Natural killer cell treated with Interleukin-12 subunit alpha and Interleukin-12 subunit beta and Interleukin-15 and Interleukin-18, amount 100 ng/mL, for 72 hours (primary cell): ENCODE measurements around the gene CCDC195. TPM values are rescaled to one million over a fixed set of nuclear protein-coding genes. Genes with fewer than 3 reads are reported as not detected.
A peak's percentile ranks its signal among the peaks of the same experiment; 100 is the strongest.

Source experiments
- ATAC-seq, 2 donors: fragments of 150-1000 bp; cut with Tn5 transposase in 1 of 2; sonication (Bioruptor Pico), chemical (Tn5 transposase) in 1 of 2; 2 replicates each; pipeline ENCODE4 v1.10.0; 2021
- DNase-seq: peaks from one replicate; pipeline ENCODE4 v3.0.0; 2022; ENCODE audit warnings: low spot score
- H3K27ac Mint-ChIP-seq, 2 donors: 1 replicate in 1 of 2; 2 replicates in 1 of 2; pipeline ENCODE4 v1.8.0; 2022; ENCODE audit warnings: mixed read lengths in 2 of 2, mild to moderate bottlenecking in 1 of 2, moderate library complexity in 1 of 2
- H3K27me3 Mint-ChIP-seq, 2 donors: 1 replicate in 1 of 2; 2 replicates in 1 of 2; pipeline ENCODE4 v1.8.0; 2022; ENCODE audit warnings: mixed read lengths in 2 of 2
- H3K36me3 Mint-ChIP-seq: one replicate; pipeline ENCODE4 v1.8.0; 2022; ENCODE audit warnings: mixed read lengths
- H3K4me1 Mint-ChIP-seq, 2 donors: 1 replicate in 1 of 2; 2 replicates in 1 of 2; pipeline ENCODE4 v1.8.0; 2022; ENCODE audit warnings: low read depth in 2 of 2, mixed read lengths in 2 of 2, mild to moderate bottlenecking in 1 of 2
- H3K4me3 Mint-ChIP-seq: one replicate; pipeline ENCODE4 v1.8.0; 2022; ENCODE audit warnings: mixed read lengths
- H3K9me3 Mint-ChIP-seq: 2 replicates; pipeline ENCODE4 v1.8.0; 2022; ENCODE audit warnings: mixed read lengths
- total RNA-seq, 2 donors: library from RNA; stranded (reverse); gene quantifications; one replicate each; pipeline ENCODE4 v1.2.3, GENCODE V29; 2022

CCDC195 gene, protein sequence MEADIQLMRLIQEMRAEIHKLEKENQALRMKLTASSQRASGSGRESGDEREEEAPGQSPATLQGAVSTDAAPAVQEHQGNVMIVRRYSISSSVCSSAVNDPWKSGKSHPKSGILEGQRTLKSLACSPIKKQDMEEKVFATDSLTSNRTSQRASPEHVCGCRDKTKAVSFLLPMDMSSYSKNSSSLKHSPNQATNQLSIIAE
- total RNA-seq = not detected

GRCh38 chr2:224716201-224716600 is at the start of gene CCDC195:
Gene CCDC195 (minus strand): TSS chr2:224716365. CDS start chr2:224716365, 0 bp downstream.
- ATAC-seq = no peak
- H3K27ac Mint-ChIP-seq = no peak within 1 kb of the TSS
- DNase-seq = no peak
- no peaks in the 10 kb centered on the region for H3K4me1 Mint-ChIP-seq
- H3K27me3 Mint-ChIP-seq = peaks cover 19 to 20% of the 10 kb centered on the region in 2 donors
- H3K36me3 Mint-ChIP-seq = no peaks in the 10 kb centered on the region
- H3K4me3 Mint-ChIP-seq = no peak within 1 kb of the TSS
- H3K9me3 Mint-ChIP-seq = no peaks in the 10 kb centered on the region

DNA sequence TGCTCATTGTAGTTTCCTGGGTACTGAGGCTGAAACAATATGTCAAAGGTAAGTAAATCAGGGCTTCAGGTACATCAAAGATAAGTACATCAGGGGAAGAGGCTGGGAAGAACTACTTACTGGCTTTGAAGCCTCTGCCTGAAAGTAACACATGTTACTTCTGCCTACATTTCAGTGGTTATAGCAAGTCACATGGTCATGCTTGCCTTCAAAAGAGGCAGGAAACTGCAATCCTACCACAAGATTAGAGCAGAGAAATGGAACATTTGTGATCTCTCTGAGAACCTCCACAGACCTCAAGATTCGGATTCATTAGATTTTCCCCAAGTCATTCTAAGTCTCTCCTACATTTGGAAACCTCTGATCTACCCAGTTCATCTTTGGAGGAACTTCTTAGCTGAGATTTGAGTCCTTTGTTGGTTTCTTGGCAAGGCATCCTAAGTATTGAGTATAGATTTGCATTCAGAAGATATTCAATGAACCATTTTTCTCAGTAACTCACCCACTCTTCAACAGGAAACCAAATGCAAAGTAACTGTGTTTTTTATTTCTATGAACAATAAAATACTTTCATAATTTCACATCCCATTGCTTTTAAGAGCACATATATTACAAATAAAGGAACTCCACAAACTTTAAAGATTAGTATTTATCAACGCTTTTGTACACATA is 48.5 kb upstream of the CCDC195 start:
- Mint-ChIP-seq H3K4me1 (peaks cover 5 to 11% of the 10 kb centered on the region in 2 donors), H3K27me3 (no peaks in the 10 kb centered on the region), H3K27ac (peak overlapping the region in 1 of 2 donors; percentile 40), H3K4me3 (no peak overlapping the region), H3K36me3 (peaks cover 75% of the 10 kb centered on the region), H3K9me3 (peaks cover 4% of the 10 kb centered on the region)
- no peak for ATAC-seq
- no peak for DNase-seq

- peak overlapping the region in 1 of 2 donors; percentile 20 for H3K27ac Mint-ChIP-seq
Measured at GRCh38 chr2:224757934-224758548, 41.9 kb upstream of the CCDC195 start.

GRCh38 chr2:224753743-224754540 is 37.8 kb upstream of the CCDC195 start:
- no peak for ATAC-seq
- Mint-ChIP-seq H3K4me1 (peaks cover 0 to 2% of the 10 kb centered on the region in 2 donors), H3K4me3 (no peak overlapping the region), H3K36me3 (peaks cover 19% of the 10 kb centered on the region), H3K9me3 (peaks cover 15% of the 10 kb centered on the region), H3K27ac (no peak overlapping the region), H3K27me3 (peaks cover 0 to 5% of the 10 kb centered on the region in 2 donors)
- DNase-seq = no peak

More at GRCh38 chr2:224757934-224758548, 41.9 kb upstream of the CCDC195 start:
- peaks cover 21% of the 10 kb centered on the region for H3K9me3 Mint-ChIP-seq
- no peak for DNase-seq
- H3K4me3 Mint-ChIP-seq = no peak overlapping the region
- peak in 1 of 2 donors; percentile 49 for ATAC-seq
- H3K36me3 Mint-ChIP-seq = peaks cover 52% of the 10 kb centered on the region
- no peaks in the 10 kb centered on the region for H3K27me3 Mint-ChIP-seq
- H3K4me1 Mint-ChIP-seq = peaks cover 0 to 2% of the 10 kb centered on the region in 2 donors

DNA sequence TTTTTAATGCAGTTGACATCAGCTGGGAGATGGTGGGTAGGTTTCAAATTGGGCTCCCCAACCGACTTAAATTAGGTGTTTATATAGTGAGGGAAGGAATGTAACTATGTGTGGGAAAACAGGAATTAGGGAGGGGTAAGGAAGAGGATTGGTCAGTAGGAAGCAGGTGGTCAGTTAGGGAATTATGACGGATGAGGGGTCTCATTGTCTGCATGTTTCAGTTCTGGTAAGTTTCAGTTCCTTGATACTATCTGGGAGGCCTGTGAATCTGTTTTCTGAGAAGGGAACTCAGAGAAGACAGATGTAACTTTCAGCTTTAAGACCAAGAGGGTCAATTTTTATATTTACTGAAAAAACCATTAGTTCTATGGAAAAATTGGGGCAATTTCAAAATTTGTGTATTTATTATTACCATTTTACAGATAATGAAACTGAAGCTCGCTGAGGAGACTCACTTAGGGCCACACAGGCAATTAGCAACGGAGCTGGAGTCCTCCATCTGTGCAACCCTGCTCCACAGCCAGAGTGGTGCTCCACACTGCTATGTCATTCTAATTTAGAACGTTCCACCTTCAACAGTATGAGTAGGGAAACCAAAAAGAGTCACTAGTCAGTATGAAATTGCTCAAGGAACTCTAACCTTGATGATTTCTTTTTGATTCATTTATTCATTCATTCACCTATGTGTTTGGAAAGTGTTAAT is 36.0 kb upstream of the CCDC195 start:
- H3K36me3 Mint-ChIP-seq = peaks cover 2% of the 10 kb centered on the region
- ATAC-seq = no peak
- peaks cover 8 to 11% of the 10 kb centered on the region in 2 donors for H3K27me3 Mint-ChIP-seq
- no peak for DNase-seq
- peaks cover 5% of the 10 kb centered on the region for H3K9me3 Mint-ChIP-seq
- H3K4me1 Mint-ChIP-seq = no peaks in the 10 kb centered on the region
- H3K27ac Mint-ChIP-seq = peak overlapping the region in 1 of 2 donors; percentile 26
- no peak overlapping the region for H3K4me3 Mint-ChIP-seq

GRCh38 chr2:224749136-224749535 is 33.0 kb upstream of the CCDC195 start:
- DNase-seq (no peak), ATAC-seq (peak in 1 of 2 donors; percentile 46)
- Mint-ChIP-seq H3K27ac (no peak overlapping the region), H3K4me1 (no peaks in the 10 kb centered on the region), H3K36me3 (no peaks in the 10 kb centered on the region), H3K27me3 (peaks cover 13 to 15% of the 10 kb centered on the region in 2 donors), H3K4me3 (no peak overlapping the region), H3K9me3 (no peaks in the 10 kb centered on the region)

- no peaks in the 10 kb centered on the region for H3K9me3 Mint-ChIP-seq
- no peak overlapping the region for H3K27ac Mint-ChIP-seq
- H3K4me1 Mint-ChIP-seq = no peaks in the 10 kb centered on the region
- ATAC-seq (no peak), DNase-seq (no peak)
- peaks cover 13 to 17% of the 10 kb centered on the region in 2 donors for H3K27me3 Mint-ChIP-seq
- H3K36me3 Mint-ChIP-seq = no peaks in the 10 kb centered on the region
- H3K4me3 Mint-ChIP-seq = no peak overlapping the region
Measured at GRCh38 chr2:224747765-224748164, 31.6 kb upstream of the CCDC195 start.

GRCh38 chr2:224736227-224736626 is 20.1 kb upstream of the CCDC195 start:
- no peaks in the 10 kb centered on the region for H3K4me1 Mint-ChIP-seq
- H3K9me3 Mint-ChIP-seq = peaks cover 6% of the 10 kb centered on the region
- no peak overlapping the region for H3K4me3 Mint-ChIP-seq
- peaks cover 0 to 11% of the 10 kb centered on the region in 2 donors for H3K27me3 Mint-ChIP-seq
- H3K27ac Mint-ChIP-seq = no peak overlapping the region
- ATAC-seq = no peak
- H3K36me3 Mint-ChIP-seq = peaks cover 11% of the 10 kb centered on the region
- no peak for DNase-seq

DNA sequence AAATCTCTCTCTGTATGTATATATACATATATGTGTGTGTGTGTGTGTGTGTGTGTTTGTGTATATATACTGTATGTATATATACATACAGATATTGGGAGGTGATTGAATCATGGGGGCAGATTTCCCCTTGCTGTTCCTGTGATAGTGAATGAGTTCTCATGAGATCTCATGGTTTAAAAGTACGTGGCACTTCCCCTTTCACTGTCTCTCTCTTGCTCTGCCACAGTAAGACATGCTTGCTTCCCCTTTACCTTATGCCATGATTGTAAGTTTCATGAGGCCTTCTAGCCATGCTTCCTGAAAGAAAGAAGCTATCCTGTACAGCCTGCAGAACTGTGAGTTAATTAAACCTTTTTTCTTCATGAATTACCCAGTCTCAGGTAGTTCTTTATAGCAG is 18.8 kb upstream of the CCDC195 start:
- Mint-ChIP-seq H3K4me3 (no peak overlapping the region), H3K4me1 (no peaks in the 10 kb centered on the region), H3K27ac (no peak overlapping the region), H3K36me3 (peaks cover 11% of the 10 kb centered on the region), H3K27me3 (peaks cover 0 to 12% of the 10 kb centered on the region in 2 donors), H3K9me3 (peaks cover 6% of the 10 kb centered on the region)
- ATAC-seq (no peak), DNase-seq (no peak)

DNA sequence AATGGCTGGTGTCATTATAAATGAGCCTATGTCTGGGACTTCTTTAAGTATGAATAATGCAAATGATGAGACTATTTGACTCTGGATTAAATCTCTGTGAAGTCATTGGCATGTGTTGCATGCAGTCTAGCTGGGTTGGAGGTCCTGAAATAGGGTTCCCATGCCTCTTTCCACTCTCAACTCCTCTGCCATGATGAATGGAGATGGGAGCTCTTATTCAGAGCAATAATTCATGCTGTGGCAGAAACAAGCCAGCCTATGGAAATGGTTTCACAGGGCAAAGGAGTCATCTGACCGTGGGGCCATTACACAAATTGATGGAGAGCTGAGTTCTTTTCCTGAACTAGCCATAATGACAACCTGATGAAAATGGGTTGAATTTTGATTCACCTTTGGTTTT is 15.5 kb upstream of the CCDC195 start:
- H3K36me3 Mint-ChIP-seq = peaks cover 4% of the 10 kb centered on the region
- H3K9me3 Mint-ChIP-seq = peaks cover 7% of the 10 kb centered on the region
- H3K4me3 Mint-ChIP-seq = no peak overlapping the region
- H3K4me1 Mint-ChIP-seq = no peaks in the 10 kb centered on the region
- peaks cover 16% of the 10 kb centered on the region in 2 donors for H3K27me3 Mint-ChIP-seq
- H3K27ac Mint-ChIP-seq = no peak overlapping the region
- DNase-seq = no peak
- no peak for ATAC-seq

DNA sequence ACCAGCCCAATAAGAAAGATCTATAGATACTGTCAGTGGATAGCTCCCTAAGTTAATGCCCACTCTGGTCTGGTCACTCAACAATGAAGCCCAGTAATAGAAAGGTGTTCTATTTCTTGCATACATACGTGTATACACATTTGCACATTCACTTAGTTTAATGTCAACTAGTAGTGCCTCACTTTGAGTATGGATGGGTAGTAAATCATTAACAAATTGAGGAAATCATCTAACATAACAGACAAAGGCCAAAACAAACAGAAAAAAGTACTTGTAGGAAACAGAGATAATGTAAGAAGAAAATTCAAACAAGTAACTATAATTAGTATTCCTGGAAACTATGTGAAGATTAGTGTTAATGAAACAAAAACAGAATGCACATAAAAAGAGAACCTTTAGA is 13.3 kb upstream of the CCDC195 start:
- Mint-ChIP-seq H3K4me1 (no peaks in the 10 kb centered on the region), H3K27ac (no peak overlapping the region), H3K4me3 (no peak overlapping the region), H3K27me3 (peaks cover 23 to 28% of the 10 kb centered on the region in 2 donors), H3K9me3 (peaks cover 7% of the 10 kb centered on the region), H3K36me3 (no peaks in the 10 kb centered on the region)
- ATAC-seq = no peak
- DNase-seq = no peak

GRCh38 chr2:224724331-224724730 is 8.2 kb upstream of the CCDC195 start:
- Mint-ChIP-seq H3K27me3 (peaks cover 16 to 32% of the 10 kb centered on the region in 2 donors), H3K4me1 (no peaks in the 10 kb centered on the region), H3K36me3 (no peaks in the 10 kb centered on the region), H3K9me3 (peaks cover 7% of the 10 kb centered on the region), H3K4me3 (no peak overlapping the region), H3K27ac (no peak overlapping the region)
- DNase-seq = no peak
- ATAC-seq = no peak

DNA sequence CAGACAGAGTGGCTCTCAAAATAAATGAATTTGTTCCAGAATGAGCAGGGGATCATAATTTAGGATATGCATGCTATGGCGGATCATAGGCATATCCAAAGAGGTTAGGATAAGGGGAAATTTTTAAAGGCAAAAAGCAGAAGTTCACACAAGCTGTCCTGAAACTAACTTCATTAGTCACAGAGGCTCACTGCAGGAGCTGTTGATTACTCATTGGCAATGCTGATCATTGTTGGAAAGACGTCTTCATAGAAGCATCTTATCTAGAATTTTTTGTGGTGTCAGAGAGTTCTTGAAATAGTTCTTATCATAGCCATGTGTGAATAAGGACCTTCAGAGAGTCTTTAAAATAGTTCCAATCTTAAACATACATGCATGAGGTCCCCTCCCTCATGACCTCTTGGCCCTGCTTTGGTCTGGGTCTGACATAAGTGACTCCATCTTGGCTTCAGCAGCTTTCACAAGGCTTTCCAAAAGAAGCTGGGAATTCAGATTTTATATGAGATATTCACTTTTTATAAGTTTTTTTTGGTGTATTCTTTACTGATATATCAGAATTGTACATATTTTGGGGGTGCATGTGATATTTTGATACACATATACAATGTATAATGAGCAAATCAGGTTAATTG is 7.5 kb upstream of the CCDC195 start:
- Mint-ChIP-seq H3K9me3 (peaks cover 7% of the 10 kb centered on the region), H3K4me3 (no peak overlapping the region), H3K36me3 (no peaks in the 10 kb centered on the region), H3K27ac (no peak overlapping the region), H3K27me3 (peaks cover 16 to 31% of the 10 kb centered on the region in 2 donors), H3K4me1 (no peaks in the 10 kb centered on the region)
- DNase-seq (no peak), ATAC-seq (no peak)
